Measurements from ENCODE around the gene DOP1A. TPM values are rescaled to one million over a fixed set of nuclear protein-coding genes. Genes with fewer than 3 reads are reported as not detected.

DOP1A gene
- total and polyA plus RNA-seq, 2 donors from 2014 or later = 5.1 to 31.6 TPM

- Histone ChIP-seq H3K27ac (ENCODE audit: low read depth in 2 of 2, low read length in 2 of 2) (peak overlapping the region; percentile 85 to 89), H3K9me3 (ENCODE audit: control insufficient read depth in 2 of 3, insufficient read depth in 1 of 3, low read length in 3 of 3) (no peaks in the 10 kb centered on the region), H3K4me3 (ENCODE audit: low read length in 3 of 3) (peak overlapping the region; percentile 87 to 94 (median 90)), H3K9ac (ENCODE audit: low read length in 3 of 3) (peak overlapping the region; percentile 80 to 98 (median 84)), H3K4me1 (ENCODE audit: control insufficient read depth in 2 of 3, insufficient read depth in 2 of 3, low read depth in 1 of 3, low read length in 3 of 3) (peaks cover 4 to 11% (median 9%) of the 10 kb centered on the region in 3 donors), H3K27me3 (ENCODE audit: control insufficient read depth, insufficient read depth, low read length) (no peaks in the 10 kb centered on the region), H3K36me3 (ENCODE audit: control insufficient read depth in 2 of 3, insufficient read depth in 3 of 3, low read length in 3 of 3) (no peaks in the 10 kb centered on the region)
- no peak for DNase-seq
- intact Hi-C loops (cut with DNase I) = no loop called here
- no peak for FAIRE-seq
- TF ChIP-seq CTCF (IDR thresholded peaks at IDR 0.05; ENCODE audit: borderline replicate concordance, extremely low read depth, insufficient read depth) = no peak
These were observed 1.1 kb downstream of the DOP1A start for GRCh38 chr6:83068616-83069015.

- intact Hi-C loops (cut with DNase I) = no loop called here
- Histone ChIP-seq H3K36me3 (ENCODE audit: control insufficient read depth in 2 of 3, insufficient read depth in 3 of 3, low read length in 3 of 3) (no peaks in the 10 kb centered on the region), H3K27me3 (ENCODE audit: control insufficient read depth, insufficient read depth, low read length) (no peaks in the 10 kb centered on the region), H3K27ac (ENCODE audit: low read depth in 2 of 2, low read length in 2 of 2) (no peak overlapping the region), H3K4me3 (ENCODE audit: low read length in 3 of 3) (no peak overlapping the region), H3K9me3 (ENCODE audit: control insufficient read depth in 2 of 3, insufficient read depth in 1 of 3, low read length in 3 of 3) (no peaks in the 10 kb centered on the region), H3K9ac (ENCODE audit: low read length in 3 of 3) (no peak overlapping the region), H3K4me1 (ENCODE audit: control insufficient read depth in 2 of 3, insufficient read depth in 2 of 3, low read depth in 1 of 3, low read length in 3 of 3) (peaks cover 4 to 11% (median 7%) of the 10 kb centered on the region in 3 donors)
- DNase-seq (no peak), FAIRE-seq (peak; percentile 17)
- TF ChIP-seq CTCF (IDR thresholded peaks at IDR 0.05; ENCODE audit: borderline replicate concordance, extremely low read depth, insufficient read depth) = no peak
These were observed 2.2 kb downstream of the DOP1A start for GRCh38 chr6:83069633-83070032.

- peaks cover 4 to 11% (median 5%) of the 10 kb centered on the region in 3 donors for H3K4me1 ChIP-seq (ENCODE audit: control insufficient read depth in 2 of 3, insufficient read depth in 2 of 3, low read depth in 1 of 3, low read length in 3 of 3)
- no peak for DNase-seq
- intact Hi-C loops (cut with DNase I) = no loop called here
- H3K27ac ChIP-seq (ENCODE audit: low read depth in 2 of 2, low read length in 2 of 2) = peak overlapping the region in 1 of 2 donors; percentile 47
- H3K4me3 ChIP-seq (ENCODE audit: low read length in 3 of 3) = no peak overlapping the region
- H3K9ac ChIP-seq (ENCODE audit: low read length in 3 of 3) = no peak overlapping the region
- FAIRE-seq = no peak
- H3K9me3 ChIP-seq (ENCODE audit: control insufficient read depth in 2 of 3, insufficient read depth in 1 of 3, low read length in 3 of 3) = no peaks in the 10 kb centered on the region
- TF ChIP-seq CTCF (IDR thresholded peaks at IDR 0.05; ENCODE audit: borderline replicate concordance, extremely low read depth, insufficient read depth) = no peak
- no peaks in the 10 kb centered on the region for H3K27me3 ChIP-seq (ENCODE audit: control insufficient read depth, insufficient read depth, low read length)
- no peaks in the 10 kb centered on the region for H3K36me3 ChIP-seq (ENCODE audit: control insufficient read depth in 2 of 3, insufficient read depth in 3 of 3, low read length in 3 of 3)
These were observed 3.6 kb downstream of the DOP1A start for GRCh38 chr6:83071023-83071422.

GRCh38 chr6:83071707-83072106, 4.2 kb downstream of the DOP1A start:
- peak; percentile 67 for FAIRE-seq
- no peak overlapping the region for H3K9ac ChIP-seq (ENCODE audit: low read length in 3 of 3)
- H3K4me3 ChIP-seq (ENCODE audit: low read length in 3 of 3) = no peak overlapping the region
- intact Hi-C loops (cut with DNase I) = no loop called here
- H3K27me3 ChIP-seq (ENCODE audit: control insufficient read depth, insufficient read depth, low read length) = no peaks in the 10 kb centered on the region
- H3K4me1 ChIP-seq (ENCODE audit: control insufficient read depth in 2 of 3, insufficient read depth in 2 of 3, low read depth in 1 of 3, low read length in 3 of 3) = peaks cover 4 to 11% (median 5%) of the 10 kb centered on the region in 3 donors
- H3K36me3 ChIP-seq (ENCODE audit: control insufficient read depth in 2 of 3, insufficient read depth in 3 of 3, low read length in 3 of 3) = no peaks in the 10 kb centered on the region
- DNase-seq = no peak
- TF ChIP-seq CTCF (IDR thresholded peaks at IDR 0.05; ENCODE audit: borderline replicate concordance, extremely low read depth, insufficient read depth) = no peak
- no peak overlapping the region for H3K27ac ChIP-seq (ENCODE audit: low read depth in 2 of 2, low read length in 2 of 2)
- H3K9me3 ChIP-seq (ENCODE audit: control insufficient read depth in 2 of 3, insufficient read depth in 1 of 3, low read length in 3 of 3) = no peaks in the 10 kb centered on the region
